Amniotic stem cell (primary cell): ENCODE results near the gene MRGPRF.

Experiments used
- DNase-seq: peaks from one replicate; lab custom pipeline; 2025; lab: John Stamatoyannopoulos, UW

The MRGPRF gene

GRCh38 chr11:69022260-69022659 lies 9.2 kb upstream of the MRGPRF start:
- DNase-seq: no peak

GRCh38 chr11:69018924-69019323 lies 5.9 kb upstream of the MRGPRF start:
- DNase-seq: no peak

- no peak for DNase-seq
These were observed 4.9 kb upstream of the MRGPRF start for GRCh38 chr11:69017951-69018350.

- DNase-seq: no peak
These were observed 2.0 kb upstream of the MRGPRF start for GRCh38 chr11:69014898-69015549.

GRCh38 chr11:69014084-69014851 lies 1.2 kb upstream of the MRGPRF start:
- DNase-seq: no peak

GRCh38 chr11:69012092-69013008 lies 696 bp downstream of the MRGPRF start:
- DNase-seq: peak; percentile 4

GRCh38 chr11:69011624-69012091 lies 1.4 kb downstream of the MRGPRF start:
- DNase-seq: no peak

- peak; percentile 87 for DNase-seq
These were observed 2.0 kb downstream of the MRGPRF start for GRCh38 chr11:69010964-69011623.

GRCh38 chr11:69010361-69010891 lies 2.6 kb downstream of the MRGPRF start:
- no peak for DNase-seq

- no peak for DNase-seq
These were observed 3.4 kb downstream of the MRGPRF start for GRCh38 chr11:69009441-69010211.

GRCh38 chr11:69008737-69009440 lies 4.2 kb downstream of the MRGPRF start:
- peak; percentile 98 for DNase-seq

- DNase-seq: no peak
These were observed 5.1 kb downstream of the MRGPRF start for GRCh38 chr11:69007975-69008381.

- DNase-seq: no peak
These were observed 6.2 kb downstream of the MRGPRF start for GRCh38 chr11:69006816-69007215.

- DNase-seq: no peak
These were observed 7.2 kb downstream of the MRGPRF start for GRCh38 chr11:69005631-69006368.

GRCh38 chr11:69005183-69005630 lies 7.8 kb downstream of the MRGPRF start:
- no peak for DNase-seq

GRCh38 chr11:69004411-69005182 lies 8.4 kb downstream of the MRGPRF start:
- no peak for DNase-seq

GRCh38 chr11:69003866-69004367 lies 9.1 kb downstream of the MRGPRF start:
- no peak for DNase-seq

GRCh38 chr11:69003301-69003865 lies 9.7 kb downstream of the MRGPRF start:
- no peak for DNase-seq
